Astrocyte of the cerebellum (primary cell): Measurements from ENCODE around the gene BRI3.
"Not testable (repeated sequence)": the region's sequence is repeated elsewhere in the genome, so short reads cannot be mapped to it uniquely, and the experiment has no call there.

Experiments
- DNase-seq: peaks from one replicate; pipeline ENCODE4 v3.0.0-alpha.2; 2011; ENCODE audit warnings: low read depth
- H3K4me3 ChIP-seq: 2 replicates; pipeline ENCODE4 v1.5.1; 2011; ENCODE audit warnings: mild to moderate bottlenecking, low read depth, low read length, moderate library complexity
- in situ Hi-C: cut with HindIII; loops from 2 replicates; pipeline ENCODE4 v1.10.0; 2017; ENCODE audit warnings: low sequenced_read_pairs
- TF ChIP-seq, protein P1 (sequence below): IDR thresholded peaks from 2 replicates; pipeline ENCODE4 v1.5.1; 2012; ENCODE audit warnings: low read length, low read depth, moderate library complexity, mild to moderate bottlenecking; ENCODE audit errors: missing control alignments

BRI3 gene

DNA sequence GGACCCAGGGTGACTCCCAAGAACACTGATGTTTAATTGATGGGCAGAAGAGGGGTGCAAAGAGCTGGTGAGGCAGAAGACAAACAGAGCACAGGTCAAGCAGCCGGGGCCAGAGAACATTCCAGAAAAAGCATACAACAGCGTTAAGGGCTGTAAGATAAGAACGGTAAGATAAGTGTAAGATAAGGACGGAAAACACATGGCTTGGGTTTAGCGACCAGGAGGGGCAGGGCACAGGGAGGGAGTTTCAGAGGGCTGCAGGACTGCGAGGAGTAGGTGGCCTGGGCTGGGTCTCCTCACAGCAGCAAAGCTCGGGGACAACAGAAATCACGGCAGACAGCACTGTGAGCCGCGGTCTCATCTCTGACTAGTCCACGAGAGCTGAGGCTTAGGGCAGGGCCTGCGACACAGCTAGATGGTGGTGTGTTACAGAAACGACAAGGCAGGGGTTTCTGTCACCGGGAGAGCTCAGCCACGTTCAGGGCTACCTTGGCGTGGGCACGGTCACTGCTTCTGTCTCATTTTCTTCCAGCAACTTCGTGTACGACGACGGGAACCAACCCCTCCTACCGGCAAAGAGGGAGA lies 24.6 kb downstream of the BRI3 start:
- no peak for DNase-seq
- H3K4me3 ChIP-seq, result no peak overlapping the region
- TF ChIP-seq, protein P1, sequence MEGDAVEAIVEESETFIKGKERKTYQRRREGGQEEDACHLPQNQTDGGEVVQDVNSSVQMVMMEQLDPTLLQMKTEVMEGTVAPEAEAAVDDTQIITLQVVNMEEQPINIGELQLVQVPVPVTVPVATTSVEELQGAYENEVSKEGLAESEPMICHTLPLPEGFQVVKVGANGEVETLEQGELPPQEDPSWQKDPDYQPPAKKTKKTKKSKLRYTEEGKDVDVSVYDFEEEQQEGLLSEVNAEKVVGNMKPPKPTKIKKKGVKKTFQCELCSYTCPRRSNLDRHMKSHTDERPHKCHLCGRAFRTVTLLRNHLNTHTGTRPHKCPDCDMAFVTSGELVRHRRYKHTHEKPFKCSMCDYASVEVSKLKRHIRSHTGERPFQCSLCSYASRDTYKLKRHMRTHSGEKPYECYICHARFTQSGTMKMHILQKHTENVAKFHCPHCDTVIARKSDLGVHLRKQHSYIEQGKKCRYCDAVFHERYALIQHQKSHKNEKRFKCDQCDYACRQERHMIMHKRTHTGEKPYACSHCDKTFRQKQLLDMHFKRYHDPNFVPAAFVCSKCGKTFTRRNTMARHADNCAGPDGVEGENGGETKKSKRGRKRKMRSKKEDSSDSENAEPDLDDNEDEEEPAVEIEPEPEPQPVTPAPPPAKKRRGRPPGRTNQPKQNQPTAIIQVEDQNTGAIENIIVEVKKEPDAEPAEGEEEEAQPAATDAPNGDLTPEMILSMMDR, result no peak
- in situ Hi-C loops, result no loop called here

DNA sequence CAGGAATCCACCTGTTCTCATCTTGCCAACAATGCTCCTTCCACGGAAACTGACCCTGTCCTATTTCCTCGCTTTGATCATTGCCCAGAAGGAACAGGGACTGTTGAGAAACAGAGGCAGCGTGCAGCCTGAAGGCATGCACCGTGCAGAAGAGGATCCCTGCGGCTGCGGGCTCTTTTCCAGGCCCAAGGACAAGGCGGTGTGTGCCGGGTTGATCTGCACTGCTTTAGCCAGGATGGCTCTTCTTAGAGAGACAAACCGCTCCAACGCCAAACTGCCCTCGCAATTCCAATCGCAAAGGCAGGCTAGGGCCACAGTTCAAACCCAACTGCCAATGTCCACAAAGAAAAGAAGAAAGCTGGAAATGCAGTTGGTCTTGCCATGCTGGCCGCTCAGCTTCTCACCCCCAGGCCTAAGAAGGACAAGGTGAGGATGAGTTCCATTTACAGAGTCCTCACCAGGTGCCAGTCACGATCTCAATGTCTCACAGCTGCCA lies 26.5 kb downstream of the BRI3 start:
- in situ Hi-C loops, result no loop called here
- DNase-seq, result no peak
- TF ChIP-seq, protein P1, result no peak
- no peak overlapping the region for H3K4me3 ChIP-seq

GRCh38 chr7:98309566-98309965 lies 28.1 kb downstream of the BRI3 start:
- in situ Hi-C loops, result no loop called here
- TF ChIP-seq, protein P1, result no peak

DNA sequence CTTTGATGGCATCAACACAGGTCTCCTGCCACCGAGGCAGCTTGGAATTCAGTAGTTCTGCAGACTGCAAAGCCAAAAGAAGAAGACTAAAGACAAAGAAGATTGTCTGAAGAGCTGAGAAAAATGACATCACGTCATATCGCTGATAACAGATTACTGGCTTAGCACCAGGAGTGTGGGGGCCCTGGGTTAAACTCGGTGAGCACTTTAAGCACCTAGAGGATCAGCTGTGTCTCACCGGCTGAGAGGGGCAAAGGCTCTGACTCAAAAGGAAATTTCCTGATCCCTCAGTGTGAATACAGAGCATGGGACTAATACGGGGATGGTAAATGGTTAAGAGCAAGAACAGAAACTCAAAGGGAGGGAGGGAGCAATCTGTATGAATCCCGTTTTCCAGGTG lies 30.7 kb downstream of the BRI3 start:
- DNase-seq, result no peak
- in situ Hi-C loops, result no loop called here
- TF ChIP-seq, protein P1, result no peak
- H3K4me3 ChIP-seq, result no peak overlapping the region

More at GRCh38 chr7:98309566-98309965, 28.1 kb downstream of the BRI3 start:
- no peak overlapping the region for H3K4me3 ChIP-seq
- no peak for DNase-seq

- in situ Hi-C loops, result no loop called here
- no peak overlapping the region for H3K4me3 ChIP-seq
- no peak for DNase-seq
- TF ChIP-seq, protein P1, result no peak
Measured at GRCh38 chr7:98314469-98314868, 33.0 kb downstream of the BRI3 start.

DNA sequence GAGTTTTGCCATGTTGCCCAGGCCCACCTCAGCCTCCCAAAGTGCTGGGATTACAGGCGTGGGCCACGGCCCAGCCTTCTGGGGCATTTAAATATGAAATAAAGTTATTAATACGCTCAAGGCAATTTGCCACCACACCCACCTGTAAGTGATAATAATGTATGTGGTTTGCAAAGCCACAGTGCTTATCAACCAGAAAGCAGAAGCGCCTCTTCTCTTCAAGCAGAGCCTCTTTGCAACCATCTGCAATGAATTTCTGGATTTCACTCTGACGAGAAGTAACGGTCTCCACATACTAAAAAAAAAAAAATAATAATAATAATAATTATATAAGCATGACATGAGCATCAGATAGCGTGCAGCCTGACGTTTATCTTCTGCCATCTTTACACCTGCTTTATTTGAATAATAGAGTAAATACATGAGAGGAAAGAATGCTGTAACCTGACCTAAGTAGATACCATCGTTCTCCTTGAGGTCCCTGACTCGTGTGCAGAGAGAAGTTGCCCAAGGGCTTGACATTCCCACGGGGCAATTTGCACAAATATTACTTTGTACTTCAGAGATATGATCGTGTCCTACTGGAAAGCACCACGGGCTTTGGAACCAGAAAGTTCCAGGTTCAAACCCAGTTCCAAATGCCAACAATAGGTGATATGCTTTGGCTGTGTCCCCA lies 34.0 kb downstream of the BRI3 start:
- in situ Hi-C loops, result no loop called here

GRCh38 chr7:98315994-98316527 lies 34.6 kb downstream of the BRI3 start:
- DNase-seq, H3K4me3 ChIP-seq, in situ Hi-C loops: not testable (repeated sequence)

More for the DNA sequence above, 34.0 kb downstream of the BRI3 start:
- H3K4me3 ChIP-seq, result no peak overlapping the region
- no peak for DNase-seq
- TF ChIP-seq, protein P1, result no peak
